ENCODE data around the gene VTN. TPM values are rescaled to one million over a fixed set of nuclear protein-coding genes. Genes with fewer than 3 reads are reported as not detected.
A peak's percentile ranks its signal among the peaks of the same experiment; 100 is the strongest.

VTN gene
- total and polyA plus RNA-seq, 4 experiments from 2014 or later = 0.28 TPM; not detected in 3

DNA sequence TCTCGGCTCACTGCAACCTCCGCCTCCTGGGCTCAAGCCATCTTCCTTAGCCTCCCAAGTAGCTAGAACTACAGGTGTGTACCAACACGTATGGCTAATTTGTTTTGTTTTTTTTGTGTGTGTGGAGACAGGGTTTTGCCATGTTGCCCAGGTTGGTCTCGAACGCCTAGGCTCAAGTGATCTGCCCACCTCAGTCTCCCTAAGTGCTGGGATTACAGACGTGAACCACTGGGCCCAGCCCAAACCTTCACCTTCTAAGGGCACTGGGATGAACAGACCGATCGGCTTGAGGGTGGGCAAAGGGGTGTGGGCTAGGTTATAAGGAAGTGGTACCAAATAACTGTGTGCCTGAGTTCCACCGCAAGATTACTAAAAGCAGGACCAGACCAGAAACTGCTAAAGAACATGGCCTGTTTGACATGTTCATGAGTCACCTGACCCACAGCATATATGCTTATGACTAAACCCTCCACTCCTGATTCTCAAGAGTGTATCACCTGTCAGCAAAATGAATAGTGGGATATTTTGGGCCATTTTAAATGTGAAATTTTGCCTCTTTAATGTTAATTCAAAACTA is 43.0 kb downstream of the VTN start:
- Mint-ChIP-seq H3K36me3 (peaks cover 13 to 31% of the 10 kb centered on the region in 2 donors), H3K27ac (no peak overlapping the region), H3K27me3 (no peaks in the 10 kb centered on the region), H3K9me3 (no peaks in the 10 kb centered on the region), H3K4me1 (peaks cover 0 to 2% (median under 1%) of the 10 kb centered on the region in 4 donors), H3K4me3 (no peak overlapping the region)
- peaks cover 6% of the 10 kb centered on the region for H3K36me3 ChIP-seq (ENCODE audit: insufficient read depth, low read length)
- H3K4me3 ChIP-seq (ENCODE audit: low read length in 2 of 2) = no peak overlapping the region
- ChIA-PET POLR2A (ENCODE audit: partially characterized antibody) (no interaction called here), CTCF (ENCODE audit: partially characterized antibody) (interaction anchor here (1.7 kb wide), 1 partner anchor 9 kb away, joined by 8 read pairs; the partner anchor contains the start of genes IFT20 and TNFAIP1)
- no peak overlapping the region for H3K27ac ChIP-seq (ENCODE audit: low read depth, low read length)
- no peaks in the 10 kb centered on the region for H3K4me1 ChIP-seq (ENCODE audit: insufficient read depth, low read length)
- intact Hi-C loops (cut with micrococcal nuclease) = no loop called here
- no peak for DNase-seq
- H3K9me3 ChIP-seq (ENCODE audit: control insufficient read depth in 1 of 2, low read length in 2 of 2) = no peaks in the 10 kb centered on the region
- H3K27me3 ChIP-seq (ENCODE audit: insufficient read depth, low read length) = no peaks in the 10 kb centered on the region

DNA sequence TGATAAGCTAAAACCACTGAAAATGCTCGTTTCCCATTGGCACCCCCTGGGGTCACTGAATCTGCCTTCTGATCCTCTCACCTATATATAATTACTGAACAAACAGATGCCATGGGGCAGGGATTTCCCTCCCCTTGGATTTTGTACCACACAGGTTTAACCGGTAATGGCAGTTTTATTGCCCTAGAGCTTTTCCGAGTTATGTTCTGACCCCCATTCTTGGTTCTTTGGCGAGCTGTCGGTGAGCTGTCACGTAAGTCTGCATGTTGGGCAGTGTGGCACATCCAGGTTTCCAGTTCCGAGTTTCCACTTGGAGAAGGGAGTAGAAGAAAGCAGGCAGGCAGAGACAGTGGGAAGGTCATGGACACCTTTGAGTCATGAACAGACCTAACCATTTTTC is 44.0 kb downstream of the VTN start:
- Histone ChIP-seq H3K4me1 (ENCODE audit: insufficient read depth, low read length) (no peaks in the 10 kb centered on the region), H3K27me3 (ENCODE audit: insufficient read depth, low read length) (no peaks in the 10 kb centered on the region), H3K36me3 (ENCODE audit: insufficient read depth, low read length) (peaks cover 6% of the 10 kb centered on the region), H3K4me3 (ENCODE audit: low read length in 2 of 2) (no peak overlapping the region), H3K9me3 (ENCODE audit: control insufficient read depth in 1 of 2, low read length in 2 of 2) (no peaks in the 10 kb centered on the region), H3K27ac (ENCODE audit: low read depth, low read length) (no peak overlapping the region)
- Mint-ChIP-seq H3K4me3 (no peak overlapping the region), H3K9me3 (no peaks in the 10 kb centered on the region), H3K36me3 (peaks cover 10 to 21% of the 10 kb centered on the region in 2 donors), H3K27ac (no peak overlapping the region), H3K4me1 (no peaks in the 10 kb centered on the region), H3K27me3 (no peaks in the 10 kb centered on the region)
- ChIA-PET CTCF (ENCODE audit: partially characterized antibody) (interaction anchor here (1.2 to 1.7 kb wide), 2 partner anchors 8 to 10 kb away, joined by 3 to 8 read pairs; partner anchors contain the start of genes IFT20 and TNFAIP1), POLR2A (ENCODE audit: partially characterized antibody) (no interaction called here)
- intact Hi-C loops (cut with micrococcal nuclease) = no loop called here
- no peak for DNase-seq

GRCh38 chr17:28325211-28325610 is 44.9 kb downstream of the VTN start:
- peaks cover 2% of the 10 kb centered on the region for H3K4me1 ChIP-seq (ENCODE audit: insufficient read depth, low read length)
- ChIA-PET CTCF (ENCODE audit: partially characterized antibody) (interaction anchor here (1.2 to 1.7 kb wide), 2 partner anchors 9 to 10 kb away, joined by 3 to 8 read pairs; partner anchors contain the start of genes IFT20 and TNFAIP1), POLR2A (ENCODE audit: partially characterized antibody) (interaction anchor here (1.2 kb wide), 1 partner anchor 32 kb away, joined by 3 read pairs; the partner anchor contains the start of gene POLDIP2)
- H3K4me3 ChIP-seq (ENCODE audit: low read length in 2 of 2) = no peak overlapping the region
- H3K9me3 ChIP-seq (ENCODE audit: control insufficient read depth in 1 of 2, low read length in 2 of 2) = no peaks in the 10 kb centered on the region
- peak overlapping the region in 1 of 7 donors; percentile 48 for H3K27ac Mint-ChIP-seq
- no peaks in the 10 kb centered on the region for H3K27me3 ChIP-seq (ENCODE audit: insufficient read depth, low read length)
- DNase-seq = no peak
- no peak overlapping the region for H3K4me3 Mint-ChIP-seq
- H3K9me3 Mint-ChIP-seq = no peaks in the 10 kb centered on the region
- H3K27ac ChIP-seq (ENCODE audit: low read depth, low read length) = no peak overlapping the region
- intact Hi-C loops (cut with micrococcal nuclease) = no loop called here
- peaks cover 3% of the 10 kb centered on the region in 4 donors for H3K4me1 Mint-ChIP-seq
- H3K27me3 Mint-ChIP-seq = no peaks in the 10 kb centered on the region
- H3K36me3 ChIP-seq (ENCODE audit: insufficient read depth, low read length) = peaks cover 6% of the 10 kb centered on the region
- peaks cover 10 to 19% of the 10 kb centered on the region in 2 donors for H3K36me3 Mint-ChIP-seq

GRCh38 chr17:28324781-28325180 is 45.3 kb downstream of the VTN start:
- Histone ChIP-seq H3K27ac (ENCODE audit: low read depth, low read length) (no peak overlapping the region), H3K36me3 (ENCODE audit: insufficient read depth, low read length) (peaks cover 6% of the 10 kb centered on the region), H3K9me3 (ENCODE audit: control insufficient read depth in 1 of 2, low read length in 2 of 2) (no peaks in the 10 kb centered on the region), H3K4me1 (ENCODE audit: insufficient read depth, low read length) (peaks cover 6% of the 10 kb centered on the region), H3K27me3 (ENCODE audit: insufficient read depth, low read length) (no peaks in the 10 kb centered on the region), H3K4me3 (ENCODE audit: low read length in 2 of 2) (no peak overlapping the region)
- intact Hi-C loops (cut with micrococcal nuclease) = no loop called here
- H3K36me3 Mint-ChIP-seq = peaks cover 10 to 19% of the 10 kb centered on the region in 2 donors
- ChIA-PET POLR2A (ENCODE audit: partially characterized antibody) (interaction anchor here (1.2 kb wide), 1 partner anchor 33 kb away, joined by 3 read pairs; the partner anchor contains the start of gene POLDIP2), CTCF (ENCODE audit: partially characterized antibody) (no interaction called here)
- H3K4me3 Mint-ChIP-seq = no peak overlapping the region
- no peaks in the 10 kb centered on the region for H3K27me3 Mint-ChIP-seq
- H3K27ac Mint-ChIP-seq = peak overlapping the region in 1 of 7 donors; percentile 48
- H3K4me1 Mint-ChIP-seq = peaks cover 6 to 8% (median 7%) of the 10 kb centered on the region in 4 donors
- H3K9me3 Mint-ChIP-seq = no peaks in the 10 kb centered on the region
- no peak for DNase-seq

DNA sequence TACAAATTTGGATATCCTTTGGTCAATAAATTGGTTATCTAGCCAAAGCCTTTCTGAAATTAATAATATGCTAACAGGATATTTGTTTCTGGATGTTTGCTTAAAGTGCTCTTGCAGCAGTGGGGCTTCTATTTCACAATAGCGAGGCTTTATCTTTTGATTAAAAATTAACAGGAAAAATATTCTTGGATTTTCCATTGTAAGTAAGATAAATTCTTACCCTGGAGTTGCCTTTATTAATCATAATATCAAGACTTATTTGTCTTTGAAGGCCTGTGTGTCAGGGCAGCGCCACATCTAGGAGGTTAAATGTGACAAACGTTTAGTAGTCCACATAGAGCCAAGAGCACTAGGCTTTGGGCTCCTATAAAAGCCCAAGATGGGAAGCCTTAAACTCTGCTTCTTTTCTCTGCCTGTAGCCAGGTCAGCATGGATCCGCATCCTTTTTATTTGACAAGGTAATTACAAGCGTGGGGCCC is 45.8 kb downstream of the VTN start:
- intact Hi-C loops (cut with micrococcal nuclease) = no loop called here
- Histone ChIP-seq H3K27me3 (ENCODE audit: insufficient read depth, low read length) (no peaks in the 10 kb centered on the region), H3K4me1 (ENCODE audit: insufficient read depth, low read length) (peaks cover 11% of the 10 kb centered on the region), H3K9me3 (ENCODE audit: control insufficient read depth in 1 of 2, low read length in 2 of 2) (no peaks in the 10 kb centered on the region), H3K27ac (ENCODE audit: low read depth, low read length) (no peak overlapping the region), H3K36me3 (ENCODE audit: insufficient read depth, low read length) (peaks cover 6% of the 10 kb centered on the region), H3K4me3 (ENCODE audit: low read length in 2 of 2) (no peak overlapping the region)
- no peak overlapping the region for H3K4me3 Mint-ChIP-seq
- CTCF ChIA-PET (ENCODE audit: partially characterized antibody) = no interaction called here
- no peaks in the 10 kb centered on the region for H3K9me3 Mint-ChIP-seq
- H3K4me1 Mint-ChIP-seq = peaks cover 9 to 12% (median 11%) of the 10 kb centered on the region in 4 donors
- DNase-seq = no peak
- H3K27ac Mint-ChIP-seq = no peak overlapping the region
- peaks cover 10 to 18% of the 10 kb centered on the region in 2 donors for H3K36me3 Mint-ChIP-seq
- POLR2A ChIA-PET (ENCODE audit: partially characterized antibody) = no interaction called here
- H3K27me3 Mint-ChIP-seq = no peaks in the 10 kb centered on the region

GRCh38 chr17:28320215-28321061 is 49.7 kb downstream of the VTN start:
- H3K36me3 Mint-ChIP-seq = no peaks in the 10 kb centered on the region
- Histone ChIP-seq H3K4me1 (ENCODE audit: insufficient read depth, low read length) (peaks cover 19% of the 10 kb centered on the region), H3K4me3 (ENCODE audit: low read length in 2 of 2) (no peak overlapping the region), H3K27me3 (ENCODE audit: insufficient read depth, low read length) (no peaks in the 10 kb centered on the region), H3K36me3 (ENCODE audit: insufficient read depth, low read length) (no peaks in the 10 kb centered on the region), H3K9me3 (ENCODE audit: control insufficient read depth in 1 of 2, low read length in 2 of 2) (no peaks in the 10 kb centered on the region), H3K27ac (ENCODE audit: low read depth, low read length) (no peak overlapping the region)
- H3K27me3 Mint-ChIP-seq = no peaks in the 10 kb centered on the region
- peaks cover 15 to 32% (median 21%) of the 10 kb centered on the region in 4 donors for H3K4me1 Mint-ChIP-seq
- no peak for DNase-seq
- ChIA-PET POLR2A (ENCODE audit: partially characterized antibody) (interaction anchor here (0.5 to 4.7 kb wide), 4 partner anchors 15 to 51 kb away, joined by 3 to 39 read pairs (median 6); partner anchors contain the start of genes IFT20, POLDIP2, SARM1 and TNFAIP1), CTCF (ENCODE audit: partially characterized antibody) (interaction anchor here (0.8 to 1.3 kb wide), 4 partner anchors 15 to 515 kb away, joined by 3 to 6 read pairs (median 3); partner anchors contain the start of genes IFT20 and TNFAIP1)
- peak overlapping the region; percentile 87 to 95 (median 91) for H3K4me3 Mint-ChIP-seq
- H3K9me3 Mint-ChIP-seq = no peaks in the 10 kb centered on the region
- peak overlapping the region in 4 of 7 donors; percentile 31 to 85 (median 61) for H3K27ac Mint-ChIP-seq
- intact Hi-C loops (cut with micrococcal nuclease) = no loop called here
